ENCODE data around the gene FRMD4A. TPM values are rescaled to one million over a fixed set of nuclear protein-coding genes. Genes with fewer than 3 reads are reported as not detected.

The FRMD4A gene
- total and polyA plus RNA-seq, 2 of the 4 experiments (the other 2 are of a cell fraction) = 30.3 to 68.8 TPM

GRCh38 chr10:13722747-13723653 is 607.7 kb downstream of the FRMD4A start:
- Histone ChIP-seq H4K5ac (ENCODE audit: low read depth, low read length) (peak overlapping the region; percentile 57; the same call in 1 of the 2 replicates), H2AK9ac (replicated peaks; ENCODE audit: low read depth, low read length, poor library complexity) (no peak overlapping the region), H2BK15ac (ENCODE audit: low read depth, low read length) (peak overlapping the region; percentile 74; the same call in 1 of the 3 replicates), H3K4me2 (ENCODE audit: low read depth, low read length) (no peak overlapping the region), H3K23ac (ENCODE audit: low read depth, low read length) (peak overlapping the region; percentile 55; the same call in 1 of the 2 replicates), H4K91ac (ENCODE audit: insufficient read depth, low read depth, low read length) (no peak overlapping the region), H3K27ac (ENCODE audit: insufficient read depth, low read length) (no peak overlapping the region), H3K56ac (ENCODE audit: extremely low read depth, insufficient read depth, low read length) (no peak overlapping the region), H2BK20ac (ENCODE audit: low read depth, low read length) (peak overlapping the region; percentile 2; the same call in 1 of the 2 replicates), H3K4ac (ENCODE audit: low read depth, low read length) (peak overlapping the region; percentile 9), H3K79me1 (ENCODE audit: low read depth in 1 of 2, low read length in 2 of 2) (peaks cover 0 to 12% of the 10 kb centered on the region in 2 experiments; a peak in 2 of 4 replicates), H3K14ac (replicated peaks; ENCODE audit: low read depth, low read length) (peak overlapping the region; percentile 24; the same call in 1 of the 2 replicates), H3K36me3 (ENCODE audit: control insufficient read depth, insufficient read depth, low read length) (peaks cover 1% of the 10 kb centered on the region; the same call in 1 of the 2 replicates), H2AFZ (replicated peaks; ENCODE audit: low read length, poor library complexity) (no peak overlapping the region), H3K9me1 (ENCODE audit: insufficient read depth, low read length) (peaks cover 16% of the 10 kb centered on the region), H4K20me1 (ENCODE audit: insufficient read depth, low read length) (no peaks in the 10 kb centered on the region), H3K27me3 (ENCODE audit: control insufficient read depth, insufficient read depth, low read length) (no peaks in the 10 kb centered on the region), H2AK5ac (ENCODE audit: low read depth, low read length) (peak overlapping the region; percentile 72; the same call in 1 of the 2 replicates), H3K4me3 (ENCODE audit: insufficient read depth, low read depth, low read length) (no peak overlapping the region), H3K9me3 (ENCODE audit: control insufficient read depth, insufficient read depth, low read length) (no peaks in the 10 kb centered on the region), H2BK120ac (ENCODE audit: low read depth, low read length) (no peak overlapping the region), H3K9ac (ENCODE audit: low read depth, low read length) (no peak overlapping the region), H2BK5ac (ENCODE audit: low read depth, low read length, poor library complexity, severe bottlenecking) (peak overlapping the region; percentile 18), H3K18ac (ENCODE audit: low read depth, low read length) (peak overlapping the region; percentile 46), H4K8ac (ENCODE audit: low read depth in 2 of 2, low read length in 2 of 2) (0 out of 4 replicates have a peak overlapping the region, but pooled peaks of 1 of the 2 experiments have one; percentile 8), H3K4me1 (ENCODE audit: control insufficient read depth, insufficient read depth, low read length) (peaks cover 12% of the 10 kb centered on the region)
- in situ Hi-C loops (cut with MboI; ENCODE audit: low sequenced_read_pairs) = no loop called here
- DNase-seq (peak; percentile 78), ATAC-seq (ENCODE audit: low read depth) (peak; percentile 42)
- ChIA-PET POLR2A (ENCODE audit: unreplicated experiment) (no interaction called here), CTCF (interaction anchor here (0.5 to 1.0 kb wide), 3 partner anchors 64 to 375 kb away, joined by 3 to 7 read pairs (median 7); no protein-coding TSS in a partner anchor)
- WGBS, 2 experiments (ENCODE audit: extremely low coverage in 2 of 2, insufficient read length in 1 of 2) = 100% methylated on average over 1 of the region's 4 CpGs; no CpG with 5 or more reads in 1 of the 2 experiments
- intact Hi-C loops (cut with micrococcal nuclease) = no loop called here
- no TSS peak for BruUV-seq (replicated peaks)
- TF ChIP-seq CEBPB (IDR thresholded peaks at IDR 0.05; ENCODE audit: low read depth, low read length) = peak; percentile 99
- no peak for TF ChIP-seq MAZ (IDR thresholded peaks at IDR 0.05; ENCODE audit: borderline replicate concordance, low read depth, low read length)
- TF ChIP-seq NFE2L2 (IDR thresholded peaks at IDR 0.05; ENCODE audit: low read depth, low read length) = no peak
- dilution Hi-C loops (cut with HindIII; ENCODE audit: low sequenced_read_pairs, unreplicated experiment) = no loop called here

Measured in IMR-90 (cell line).